ENCODE results near the gene NBL1. TPM values are rescaled to one million over a fixed set of nuclear protein-coding genes. Genes with fewer than 3 reads are reported as not detected.
"Not testable (repeated sequence)": the region's sequence is repeated elsewhere in the genome, so short reads cannot be mapped to it uniquely, and the experiment has no call there.

NBL1 gene
- total RNA-seq, 3 donors from 2014 or later, result 33.4 to 111 (median 98.6) TPM

DNA sequence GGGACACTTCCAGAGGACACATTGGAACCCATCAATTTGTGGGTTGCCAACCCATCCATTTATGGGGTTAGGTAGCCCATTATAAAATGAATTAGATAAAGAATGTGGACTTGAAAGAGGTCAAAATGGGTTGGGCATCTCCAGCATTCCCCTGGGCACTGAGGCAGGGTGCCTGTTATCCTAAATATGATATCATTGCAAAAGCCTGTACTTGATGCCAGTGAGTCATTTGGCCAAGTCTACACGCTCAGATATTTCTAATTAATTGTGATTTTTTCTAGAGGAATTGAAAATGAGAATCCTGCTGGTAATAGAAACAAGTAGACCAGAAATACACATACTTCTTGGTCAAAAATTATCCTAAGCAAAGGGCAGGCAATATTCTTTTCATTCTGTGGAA, 21.9 kb upstream of the NBL1 start:
- DNase-seq (ENCODE audit: low spot score in 2 of 2), result no peak
- intact Hi-C loops (cut with DNase I; ENCODE audit: low total_unique reads), result no loop called here
- Histone ChIP-seq H3K4me3 (no peak overlapping the region), H3K27me3 (no peaks in the 10 kb centered on the region), H3K36me3 (peaks cover under 1% of the 10 kb centered on the region), H3K27ac (no peak overlapping the region), H3K4me1 (no peaks in the 10 kb centered on the region), H3K9me3 (no peaks in the 10 kb centered on the region)
- TF ChIP-seq POLR2A (IDR thresholded peaks at IDR 0.05) (no peak), POLR2AphosphoS5 (IDR thresholded peaks at IDR 0.05) (no peak)
- TF ChIP-seq, protein P1, sequence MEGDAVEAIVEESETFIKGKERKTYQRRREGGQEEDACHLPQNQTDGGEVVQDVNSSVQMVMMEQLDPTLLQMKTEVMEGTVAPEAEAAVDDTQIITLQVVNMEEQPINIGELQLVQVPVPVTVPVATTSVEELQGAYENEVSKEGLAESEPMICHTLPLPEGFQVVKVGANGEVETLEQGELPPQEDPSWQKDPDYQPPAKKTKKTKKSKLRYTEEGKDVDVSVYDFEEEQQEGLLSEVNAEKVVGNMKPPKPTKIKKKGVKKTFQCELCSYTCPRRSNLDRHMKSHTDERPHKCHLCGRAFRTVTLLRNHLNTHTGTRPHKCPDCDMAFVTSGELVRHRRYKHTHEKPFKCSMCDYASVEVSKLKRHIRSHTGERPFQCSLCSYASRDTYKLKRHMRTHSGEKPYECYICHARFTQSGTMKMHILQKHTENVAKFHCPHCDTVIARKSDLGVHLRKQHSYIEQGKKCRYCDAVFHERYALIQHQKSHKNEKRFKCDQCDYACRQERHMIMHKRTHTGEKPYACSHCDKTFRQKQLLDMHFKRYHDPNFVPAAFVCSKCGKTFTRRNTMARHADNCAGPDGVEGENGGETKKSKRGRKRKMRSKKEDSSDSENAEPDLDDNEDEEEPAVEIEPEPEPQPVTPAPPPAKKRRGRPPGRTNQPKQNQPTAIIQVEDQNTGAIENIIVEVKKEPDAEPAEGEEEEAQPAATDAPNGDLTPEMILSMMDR (IDR thresholded peaks at IDR 0.05), result no peak

DNA sequence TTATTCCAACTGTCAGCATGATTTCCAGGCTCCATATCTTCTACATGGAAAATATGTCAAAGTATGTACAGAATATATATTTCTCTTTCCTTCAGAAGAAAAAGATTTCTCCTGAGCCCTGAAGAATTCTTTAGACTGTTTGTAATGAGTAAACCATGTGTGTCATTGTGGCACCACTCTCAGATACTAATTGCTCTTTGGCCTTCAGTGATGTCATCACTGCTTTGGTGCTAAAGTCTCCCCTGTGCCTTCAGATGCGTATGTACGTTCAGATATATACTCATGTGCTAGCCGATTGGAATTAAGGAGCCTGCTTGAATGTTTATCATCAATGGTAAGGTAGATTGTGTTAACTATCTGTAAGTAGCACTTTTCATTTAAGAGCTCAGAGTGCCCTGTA, 20.6 kb upstream of the NBL1 start:
- no peaks in the 10 kb centered on the region for H3K4me1 ChIP-seq
- peaks cover 7% of the 10 kb centered on the region for H3K36me3 ChIP-seq
- DNase-seq (ENCODE audit: low spot score in 2 of 2), result no peak
- no peak overlapping the region for H3K4me3 ChIP-seq
- H3K27ac ChIP-seq, result no peak overlapping the region
- H3K27me3 ChIP-seq, result no peaks in the 10 kb centered on the region
- no peaks in the 10 kb centered on the region for H3K9me3 ChIP-seq
- TF ChIP-seq POLR2A (IDR thresholded peaks at IDR 0.05), result no peak
- no peak for TF ChIP-seq POLR2AphosphoS5 (IDR thresholded peaks at IDR 0.05)
- TF ChIP-seq, protein P1 (IDR thresholded peaks at IDR 0.05), result no peak
- intact Hi-C loops (cut with DNase I; ENCODE audit: low total_unique reads), result no loop called here

DNA sequence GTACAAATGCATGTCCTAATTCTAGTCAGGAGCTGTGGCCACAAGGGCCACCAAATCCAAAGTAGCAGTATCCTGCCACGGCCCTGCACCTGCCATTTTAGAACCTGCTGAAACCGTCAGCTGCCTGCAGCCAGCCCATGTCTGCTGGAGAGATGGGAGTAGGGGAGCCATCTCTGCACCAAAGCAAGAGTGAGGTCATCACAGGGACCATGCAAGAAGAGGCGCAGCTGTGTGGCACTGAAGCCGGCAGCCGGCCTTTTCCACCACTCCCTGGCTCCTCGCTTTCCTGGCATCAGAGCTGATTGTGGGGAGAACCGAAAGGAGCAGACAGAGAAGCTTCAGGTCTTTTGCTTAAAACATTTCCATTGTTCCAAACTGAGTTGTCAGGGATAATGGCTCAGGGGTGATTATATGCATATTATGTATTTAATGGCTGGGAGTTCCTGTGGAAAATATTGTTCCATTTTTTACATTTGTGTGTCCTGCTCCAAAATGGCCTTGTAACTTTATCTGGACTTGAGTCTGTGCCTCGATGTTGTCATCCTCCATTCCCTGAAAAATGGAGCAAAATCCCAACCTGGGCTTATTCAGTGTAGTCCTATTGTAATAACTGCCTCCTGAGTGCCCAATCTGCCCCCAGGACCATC, 18.7 kb upstream of the NBL1 start:
- H3K9me3 ChIP-seq, result no peaks in the 10 kb centered on the region
- TF ChIP-seq POLR2A (IDR thresholded peaks at IDR 0.05) (no peak), POLR2AphosphoS5 (IDR thresholded peaks at IDR 0.05) (no peak)
- TF ChIP-seq, protein P1 (IDR thresholded peaks at IDR 0.05), result no peak
- H3K4me3 ChIP-seq, result no peak overlapping the region
- peaks cover 7% of the 10 kb centered on the region for H3K36me3 ChIP-seq
- H3K27ac ChIP-seq, result no peak overlapping the region
- no peaks in the 10 kb centered on the region for H3K4me1 ChIP-seq
- intact Hi-C loops (cut with DNase I; ENCODE audit: low total_unique reads), result no loop called here
- DNase-seq (ENCODE audit: low spot score in 2 of 2), result no peak
- H3K27me3 ChIP-seq, result no peaks in the 10 kb centered on the region

DNA sequence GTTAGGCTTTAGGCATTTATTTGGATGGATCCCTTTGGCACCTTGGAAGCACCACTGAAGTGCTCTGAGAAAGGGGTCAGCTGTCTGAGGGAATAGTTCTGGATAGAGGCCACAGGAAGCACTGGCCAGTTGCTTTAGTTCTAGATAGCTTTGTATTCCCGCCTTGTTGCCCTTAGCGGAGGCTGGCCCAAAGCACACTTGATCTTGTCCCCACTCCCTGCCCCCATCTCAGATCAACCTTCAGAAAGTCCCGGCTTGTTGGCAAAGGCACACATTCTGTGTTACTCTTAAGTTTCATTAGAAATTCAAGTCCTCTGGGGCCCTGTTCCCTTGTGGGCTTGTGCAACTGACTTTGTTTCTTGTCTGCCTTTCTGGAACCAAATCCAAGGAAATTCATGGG, 15.2 kb upstream of the NBL1 start:
- peaks cover 7% of the 10 kb centered on the region for H3K36me3 ChIP-seq
- H3K4me3 ChIP-seq, result no peak overlapping the region
- no peaks in the 10 kb centered on the region for H3K9me3 ChIP-seq
- H3K27me3 ChIP-seq, result no peaks in the 10 kb centered on the region
- intact Hi-C loops (cut with DNase I; ENCODE audit: low total_unique reads), result no loop called here
- no peak for DNase-seq (ENCODE audit: low spot score in 2 of 2)
- TF ChIP-seq POLR2A (IDR thresholded peaks at IDR 0.05) (no peak), POLR2AphosphoS5 (IDR thresholded peaks at IDR 0.05) (no peak)
- TF ChIP-seq, protein P1 (IDR thresholded peaks at IDR 0.05), result no peak
- H3K4me1 ChIP-seq, result no peaks in the 10 kb centered on the region
- no peak overlapping the region for H3K27ac ChIP-seq

DNA sequence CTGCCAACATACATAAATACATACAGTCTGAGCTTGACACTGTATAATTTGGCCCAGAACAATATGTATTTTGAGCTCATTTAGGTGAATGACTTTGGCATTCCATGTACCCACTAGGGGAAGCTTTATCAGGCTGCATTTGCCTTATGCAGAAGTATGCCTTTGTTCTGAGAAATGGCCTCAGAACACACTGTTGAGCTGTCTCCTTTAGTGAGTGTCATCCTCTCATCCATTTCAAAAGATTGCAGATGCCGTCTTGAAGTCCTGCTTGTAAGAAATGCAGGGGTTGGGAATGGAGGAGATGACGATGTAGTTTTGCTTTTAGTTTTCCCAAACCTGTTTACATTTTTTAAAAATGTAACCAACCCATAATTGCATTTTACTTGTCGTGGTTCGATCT, 14.8 kb upstream of the NBL1 start:
- no peaks in the 10 kb centered on the region for H3K9me3 ChIP-seq
- H3K4me1 ChIP-seq, result no peaks in the 10 kb centered on the region
- no peak for DNase-seq (ENCODE audit: low spot score in 2 of 2)
- intact Hi-C loops (cut with DNase I; ENCODE audit: low total_unique reads), result no loop called here
- H3K4me3 ChIP-seq, result no peak overlapping the region
- no peak for TF ChIP-seq POLR2A (IDR thresholded peaks at IDR 0.05)
- TF ChIP-seq POLR2AphosphoS5 (IDR thresholded peaks at IDR 0.05), result no peak
- TF ChIP-seq, protein P1 (IDR thresholded peaks at IDR 0.05), result no peak
- H3K27me3 ChIP-seq, result no peaks in the 10 kb centered on the region
- no peak overlapping the region for H3K27ac ChIP-seq
- peaks cover 7% of the 10 kb centered on the region for H3K36me3 ChIP-seq

DNA sequence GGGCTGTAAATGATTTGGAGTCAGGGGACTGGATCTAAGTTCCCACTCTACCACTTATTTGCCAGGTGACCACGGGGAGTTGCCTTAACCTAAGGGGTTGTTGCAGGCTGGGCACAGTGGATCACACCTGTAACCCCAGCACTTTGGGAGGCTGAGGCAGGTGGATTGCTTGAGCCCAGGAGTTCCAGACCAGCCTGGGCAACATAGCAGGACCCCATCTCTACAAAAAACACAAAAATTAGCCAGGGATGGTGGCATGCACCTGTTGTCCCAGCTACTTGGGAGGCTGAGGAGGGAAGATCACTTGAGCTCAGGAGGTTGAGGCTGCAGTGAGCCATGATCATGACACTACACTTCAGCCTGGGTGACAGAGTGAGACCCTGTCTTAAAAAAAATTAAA, 13.9 kb upstream of the NBL1 start:
- intact Hi-C loops (cut with DNase I; ENCODE audit: low total_unique reads); H3K9me3 ChIP-seq; H3K4me3 ChIP-seq; H3K27me3 ChIP-seq; H3K27ac ChIP-seq; DNase-seq (ENCODE audit: low spot score in 2 of 2); H3K36me3 ChIP-seq; H3K4me1 ChIP-seq: not testable (repeated sequence)
